Cardiac muscle cell (in vitro differentiated cells and primary cell): ENCODE measurements around the gene MSRB3. TPM values are rescaled to one million over a fixed set of nuclear protein-coding genes. Genes with fewer than 3 reads are reported as not detected.

ENCODE experiments used
- DNase-seq, 2 donors: peaks; one replicate each; pipeline versions ENCODE4 v3.0.0 to v3.0.0-alpha.2; 2010 to 2017; ENCODE audit warnings: low read depth in 1 of 2, low spot score in 1 of 2
- H3K27ac ChIP-seq: fragments of 200-600 bp; sonication (generic); 2 replicates; pipeline ENCODE4 v1.5.1; 2016
- H3K27me3 ChIP-seq: fragments of 200-600 bp; sonication (generic); 2 replicates; pipeline ENCODE4 v1.6.0; 2016; ENCODE audit warnings: control low read depth
- H3K36me3 ChIP-seq: fragments of 200-600 bp; sonication (generic); 2 replicates; pipeline ENCODE4 v1.5.1; 2016; ENCODE audit warnings: control low read depth
- H3K4me1 ChIP-seq: fragments of 200-600 bp; sonication (generic); 2 replicates; pipeline ENCODE4 v1.8.1; 2017; ENCODE audit warnings: low read depth, mild to moderate bottlenecking, mixed run types
- H3K4me3 ChIP-seq: fragments of 200-600 bp; sonication (generic); 2 replicates; pipeline ENCODE4 v1.5.1; 2016; ENCODE audit warnings: mild to moderate bottlenecking
- H3K9me3 ChIP-seq: fragments of 200-600 bp; sonication (generic); 2 replicates; pipeline ENCODE4 v1.5.1; 2017; ENCODE audit warnings: low read depth, mild to moderate bottlenecking, control low read depth
- CTCF ChIP-seq: IDR thresholded peaks from 2 replicates; pipeline ENCODE4 v1.5.1; 2012; ENCODE audit warnings: low read depth, mild to moderate bottlenecking, low read length
- polyA plus RNA-seq: library from polyadenylated mRNA; unstranded; fragments of >200 nt; fragmentation: Nextera tagmentation; extraction: Ambion mirVana; gene quantifications from 2 replicates; pipeline ENCODE4 v1.2.1, GENCODE V29; 2016
- total RNA-seq: library from RNA; depleted of rRNA; stranded (reverse); fragments of >200 nt; gene quantifications from 2 replicates; pipeline ENCODE4 v1.2.3, GENCODE V29; 2016

MSRB3 gene
- total and polyA plus RNA-seq, 2 experiments from 2014 or later, result 41.0 to 72.4 TPM

DNA sequence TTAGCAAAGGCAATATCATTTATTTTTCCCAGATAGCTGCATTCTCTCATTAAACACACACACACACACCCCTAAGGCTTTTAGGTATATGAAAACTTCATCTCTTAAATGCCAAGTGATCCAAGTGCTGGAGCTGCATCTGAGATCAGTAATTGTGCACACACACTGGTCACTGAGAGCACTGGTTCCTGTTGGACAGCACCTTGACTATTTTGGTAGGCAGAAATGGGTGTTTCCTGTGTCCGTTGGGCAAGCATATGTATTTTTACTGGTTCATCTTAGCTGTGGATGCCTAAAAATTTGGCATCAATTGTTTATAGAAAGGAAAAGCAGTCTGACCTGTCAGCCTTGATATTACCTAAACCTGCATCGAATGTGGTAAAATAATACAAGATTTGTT lies 182.5 kb downstream of the MSRB3 start:
- H3K4me3 ChIP-seq, result no peak overlapping the region
- TF ChIP-seq CTCF, result no peak
- H3K9me3 ChIP-seq, result no peaks in the 10 kb centered on the region
- no peaks in the 10 kb centered on the region for H3K4me1 ChIP-seq
- peaks cover 8% of the 10 kb centered on the region for H3K36me3 ChIP-seq
- no peaks in the 10 kb centered on the region for H3K27me3 ChIP-seq
- H3K27ac ChIP-seq, result no peak overlapping the region
- DNase-seq, result no peak

DNA sequence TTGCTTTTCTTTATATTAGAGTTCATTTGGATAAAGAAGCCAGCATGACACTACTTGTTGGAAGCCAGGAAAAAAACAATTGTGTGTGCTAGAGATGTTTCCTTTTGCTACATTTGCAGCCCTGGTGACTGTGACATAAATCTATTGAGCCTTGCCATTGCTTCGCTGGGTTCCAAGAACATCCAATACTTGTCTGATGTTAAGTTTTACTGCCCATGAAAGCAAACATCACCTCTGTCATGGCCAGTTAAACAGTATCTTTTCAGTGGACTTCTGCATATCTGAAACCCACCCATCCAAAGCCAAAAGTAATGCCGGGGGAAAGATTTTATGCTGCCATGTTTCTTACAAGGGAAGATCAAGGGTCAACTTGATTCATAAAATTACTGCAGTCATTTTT lies 184.0 kb downstream of the MSRB3 start:
- Histone ChIP-seq H3K36me3 (peaks cover 8% of the 10 kb centered on the region), H3K27ac (no peak overlapping the region), H3K27me3 (no peaks in the 10 kb centered on the region), H3K4me1 (no peaks in the 10 kb centered on the region), H3K9me3 (no peaks in the 10 kb centered on the region), H3K4me3 (no peak overlapping the region)
- TF ChIP-seq CTCF, result no peak
- DNase-seq, result no peak

DNA sequence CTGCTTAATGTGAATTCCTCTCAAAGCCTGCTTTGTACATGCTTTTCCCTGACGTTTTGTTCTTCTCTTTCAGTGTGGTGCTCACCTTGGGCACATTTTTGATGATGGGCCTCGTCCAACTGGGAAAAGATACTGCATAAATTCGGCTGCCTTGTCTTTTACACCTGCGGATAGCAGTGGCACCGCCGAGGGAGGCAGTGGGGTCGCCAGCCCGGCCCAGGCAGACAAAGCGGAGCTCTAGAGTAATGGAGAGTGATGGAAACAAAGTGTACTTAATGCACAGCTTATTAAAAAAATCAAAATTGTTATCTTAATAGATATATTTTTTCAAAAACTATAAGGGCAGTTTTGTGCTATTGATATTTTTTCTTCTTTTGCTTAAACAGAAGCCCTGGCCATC lies 184.6 kb downstream of the MSRB3 start:
- H3K9me3 ChIP-seq, result no peaks in the 10 kb centered on the region
- H3K27me3 ChIP-seq, result no peaks in the 10 kb centered on the region
- no peak for TF ChIP-seq CTCF
- peaks cover 8% of the 10 kb centered on the region for H3K36me3 ChIP-seq
- H3K4me1 ChIP-seq, result no peaks in the 10 kb centered on the region
- no peak overlapping the region for H3K4me3 ChIP-seq
- DNase-seq, result no peak
- no peak overlapping the region for H3K27ac ChIP-seq

- H3K27me3 ChIP-seq, result no peaks in the 10 kb centered on the region
Observed at GRCh38 chr12:65463611-65464010, 185.1 kb downstream of the MSRB3 start.

DNA sequence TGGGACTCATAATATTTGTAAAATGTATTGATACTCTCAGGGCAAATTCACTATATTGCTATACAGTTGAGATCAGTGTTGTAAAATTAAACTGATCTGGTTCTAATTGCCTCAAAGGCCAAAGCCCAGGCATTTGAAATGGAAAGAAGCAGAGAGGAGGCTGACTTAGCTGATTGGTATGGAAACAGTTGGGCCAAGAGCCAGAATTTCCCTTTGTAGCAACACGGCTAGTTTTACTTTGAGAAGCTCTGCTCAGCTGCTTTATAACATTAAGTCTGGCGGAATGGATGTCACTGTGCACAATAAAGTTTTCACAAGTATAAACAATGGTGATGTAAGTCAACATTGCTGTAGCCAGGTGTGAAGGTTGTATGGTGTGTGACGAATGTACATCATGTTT lies 186.4 kb downstream of the MSRB3 start:
- Histone ChIP-seq H3K9me3 (no peaks in the 10 kb centered on the region), H3K27me3 (no peaks in the 10 kb centered on the region), H3K4me3 (no peak overlapping the region), H3K27ac (no peak overlapping the region), H3K36me3 (peaks cover 8% of the 10 kb centered on the region), H3K4me1 (no peaks in the 10 kb centered on the region)
- no peak for TF ChIP-seq CTCF
- peak in 1 of 2 donors; percentile 89 for DNase-seq

More at GRCh38 chr12:65463611-65464010, 185.1 kb downstream of the MSRB3 start:
- H3K4me3 ChIP-seq, result no peak overlapping the region
- peaks cover 8% of the 10 kb centered on the region for H3K36me3 ChIP-seq
- no peak for TF ChIP-seq CTCF
- H3K27ac ChIP-seq, result no peak overlapping the region
- DNase-seq, result no peak
- no peaks in the 10 kb centered on the region for H3K4me1 ChIP-seq
- no peaks in the 10 kb centered on the region for H3K9me3 ChIP-seq
